Colonic mucosa (tissue), 4 donors: Measurements from ENCODE around the gene CCDC69. TPM values are rescaled to one million over a fixed set of nuclear protein-coding genes. Genes with fewer than 3 reads are reported as not detected.
"Not testable (repeated sequence)": the region's sequence is repeated elsewhere in the genome, so short reads cannot be mapped to it uniquely, and the experiment has no call there.

Experiments
- DNase-seq: peaks from one replicate; pipeline ENCODE4 v3.0.0-alpha.2; 2020
- H3K27ac ChIP-seq: fragments of 200-600 bp; one replicate; pipeline ENCODE4 v1.8.0; 2021
- H3K27me3 ChIP-seq: fragments of 200-600 bp; one replicate; pipeline ENCODE4 v1.8.0; 2021
- H3K36me3 ChIP-seq: fragments of 200-600 bp; one replicate; pipeline ENCODE4 v1.8.0; 2021
- H3K4me1 ChIP-seq: fragments of 200-600 bp; one replicate; pipeline ENCODE4 v1.8.0; 2021; ENCODE audit warnings: mild to moderate bottlenecking
- H3K4me3 ChIP-seq: fragments of 200-600 bp; one replicate; pipeline ENCODE4 v1.8.0; 2021
- H3K9ac ChIP-seq, 2 donors: one replicate each; pipeline ENCODE4 v1.7.0; 2013; ENCODE audit warnings: control low read depth in 2 of 2, low read depth in 2 of 2, low read length in 2 of 2
- H3K9me3 ChIP-seq: fragments of 200-600 bp; one replicate; pipeline ENCODE4 v1.8.0; 2021
- intact Hi-C: fragments of 100-400 bp; cut with DNase I; formaldehyde crosslinking; loops from one replicate; pipeline ENCODE4 v1.14.1; 2022
- total RNA-seq, 2 donors: library from RNA; stranded (reverse); fragmentation: NEBNext Ultra II Directional in 1 of 2; extraction: Animal tissue kit (Norgen Biotek cat#: 25700) in 1 of 2; gene quantifications; one replicate each; pipeline ENCODE4 v1.2.1, GENCODE V29; 2021
- TF ChIP-seq, protein P1 (sequence below): fragments of 200-600 bp; IDR thresholded peaks from one replicate; pipeline ENCODE4 v1.8.0; 2022; ENCODE audit warnings: antibody characterized with exemption, mild to moderate bottlenecking
- donor health status: healthy.
- donor health status: DM: no; HTN: no; CAD: no.
- donor health status: DM: no; HTN: no; CAD: no.

CCDC69 gene
- total RNA-seq, 2 donors from 2014 or later: 4.2 to 23.8 TPM

DNA sequence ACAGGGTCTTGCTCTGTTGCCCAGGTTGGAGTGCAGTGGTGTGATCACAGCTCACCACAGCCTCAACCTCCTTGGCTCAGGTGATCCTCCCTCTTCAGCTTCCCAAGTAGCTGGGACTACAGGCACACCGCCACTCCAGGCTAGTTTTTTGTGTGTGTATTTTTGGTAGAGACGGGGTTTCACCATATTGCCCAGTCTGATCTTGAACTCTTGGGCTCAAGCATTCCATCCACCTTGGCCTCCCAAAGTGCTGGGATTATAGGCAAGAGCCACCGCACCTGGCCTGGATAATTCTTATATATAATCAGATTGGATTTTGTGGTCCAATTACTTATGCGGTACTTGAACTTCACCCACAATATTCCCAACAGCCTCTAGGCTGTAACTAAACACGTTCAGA is 19.8 kb downstream of the CCDC69 start:
- Histone ChIP-seq H3K4me1 (no peaks in the 10 kb centered on the region), H3K27ac (no peak overlapping the region), H3K36me3 (no peaks in the 10 kb centered on the region), H3K27me3 (no peaks in the 10 kb centered on the region), H3K4me3 (no peak overlapping the region), H3K9me3 (no peaks in the 10 kb centered on the region), H3K9ac (no peak overlapping the region)
- DNase-seq: no peak
- intact Hi-C loops: no loop called here
- TF ChIP-seq, protein P1, sequence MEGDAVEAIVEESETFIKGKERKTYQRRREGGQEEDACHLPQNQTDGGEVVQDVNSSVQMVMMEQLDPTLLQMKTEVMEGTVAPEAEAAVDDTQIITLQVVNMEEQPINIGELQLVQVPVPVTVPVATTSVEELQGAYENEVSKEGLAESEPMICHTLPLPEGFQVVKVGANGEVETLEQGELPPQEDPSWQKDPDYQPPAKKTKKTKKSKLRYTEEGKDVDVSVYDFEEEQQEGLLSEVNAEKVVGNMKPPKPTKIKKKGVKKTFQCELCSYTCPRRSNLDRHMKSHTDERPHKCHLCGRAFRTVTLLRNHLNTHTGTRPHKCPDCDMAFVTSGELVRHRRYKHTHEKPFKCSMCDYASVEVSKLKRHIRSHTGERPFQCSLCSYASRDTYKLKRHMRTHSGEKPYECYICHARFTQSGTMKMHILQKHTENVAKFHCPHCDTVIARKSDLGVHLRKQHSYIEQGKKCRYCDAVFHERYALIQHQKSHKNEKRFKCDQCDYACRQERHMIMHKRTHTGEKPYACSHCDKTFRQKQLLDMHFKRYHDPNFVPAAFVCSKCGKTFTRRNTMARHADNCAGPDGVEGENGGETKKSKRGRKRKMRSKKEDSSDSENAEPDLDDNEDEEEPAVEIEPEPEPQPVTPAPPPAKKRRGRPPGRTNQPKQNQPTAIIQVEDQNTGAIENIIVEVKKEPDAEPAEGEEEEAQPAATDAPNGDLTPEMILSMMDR: no peak

DNA sequence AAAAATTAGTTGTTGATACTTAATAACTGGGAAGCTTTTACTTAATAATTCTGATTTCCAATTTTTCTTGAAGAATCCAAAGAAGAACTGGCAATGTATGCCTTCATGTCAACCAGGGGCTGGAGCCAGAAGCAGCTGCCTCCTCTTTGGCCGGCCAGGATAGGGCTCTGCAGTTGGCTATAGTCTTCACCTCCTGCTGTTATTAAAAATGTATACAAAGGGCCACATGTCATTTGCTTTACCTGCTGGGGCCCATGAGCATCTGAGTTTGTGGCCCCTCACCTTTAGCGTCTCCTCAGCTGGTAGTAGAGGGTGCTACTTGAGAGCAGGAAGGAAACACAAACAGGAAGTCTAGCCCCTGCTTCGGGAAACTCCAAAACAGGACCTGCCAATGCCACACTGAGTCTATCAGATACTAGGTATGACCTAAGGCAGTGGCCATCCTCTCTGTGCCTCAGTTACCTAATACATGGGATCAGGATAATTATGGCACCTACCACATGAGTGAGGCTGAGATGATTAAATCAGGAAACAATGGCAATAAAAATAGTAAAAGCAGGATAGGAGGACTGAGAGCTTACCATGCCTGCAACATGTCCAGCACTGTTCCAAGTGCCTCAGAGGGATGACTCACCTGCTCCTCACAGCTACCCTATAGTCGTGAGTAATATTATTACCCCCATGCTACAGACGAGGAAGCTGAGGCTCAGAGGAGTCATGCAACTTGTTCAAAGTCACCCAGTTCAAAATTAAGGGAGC is 21.3 kb downstream of the CCDC69 start:
- Histone ChIP-seq H3K4me3 (no peak overlapping the region), H3K9me3 (no peaks in the 10 kb centered on the region), H3K9ac (no peak overlapping the region), H3K4me1 (no peaks in the 10 kb centered on the region), H3K27ac (no peak overlapping the region), H3K36me3 (no peaks in the 10 kb centered on the region), H3K27me3 (no peaks in the 10 kb centered on the region)
- DNase-seq: peak; percentile 15
- TF ChIP-seq, protein P1: no peak
- intact Hi-C loops: no loop called here

GRCh38 chr5:151200913-151201595 is 22.8 kb downstream of the CCDC69 start:
- Histone ChIP-seq H3K36me3 (no peaks in the 10 kb centered on the region), H3K27me3 (no peaks in the 10 kb centered on the region), H3K9ac (no peak overlapping the region), H3K4me3 (no peak overlapping the region), H3K27ac (no peak overlapping the region), H3K4me1 (no peaks in the 10 kb centered on the region), H3K9me3 (no peaks in the 10 kb centered on the region)
- TF ChIP-seq, protein P1: no peak
- DNase-seq: no peak
- intact Hi-C loops: no loop called here

DNA sequence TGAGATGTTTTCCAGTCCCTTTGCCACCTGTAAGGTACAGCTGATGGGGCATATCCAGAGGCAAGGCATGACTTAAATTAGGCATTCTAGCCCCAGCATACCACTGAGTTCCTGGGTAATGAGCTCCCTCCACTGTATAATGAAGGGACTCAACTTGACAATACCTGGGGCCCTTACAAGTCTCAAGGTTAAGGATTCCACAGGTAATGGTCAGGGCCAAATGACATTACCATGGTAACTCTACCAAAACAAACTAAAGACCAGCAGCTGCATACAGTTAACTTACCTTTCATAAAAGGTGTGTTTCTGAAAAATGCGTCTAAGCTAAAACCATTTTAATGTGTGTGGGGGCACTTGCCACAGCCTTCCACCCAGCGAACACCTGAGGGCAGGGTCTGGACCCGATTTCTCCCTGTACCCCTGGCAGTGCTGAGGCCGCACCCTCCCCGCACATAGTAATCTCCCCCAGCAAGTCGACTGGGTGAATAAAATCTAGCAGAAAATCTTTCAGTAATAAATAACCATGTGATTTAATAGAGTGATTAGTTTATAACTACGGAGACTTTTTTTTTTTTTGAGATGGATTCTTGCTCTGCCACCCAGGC is 24.2 kb downstream of the CCDC69 start:
- no peaks in the 10 kb centered on the region for H3K27me3 ChIP-seq
- no peaks in the 10 kb centered on the region for H3K4me1 ChIP-seq
- H3K36me3 ChIP-seq: no peaks in the 10 kb centered on the region
- H3K9me3 ChIP-seq: no peaks in the 10 kb centered on the region
- TF ChIP-seq, protein P1: no peak
- no peak overlapping the region for H3K9ac ChIP-seq
- intact Hi-C loops: no loop called here
- H3K4me3 ChIP-seq: no peak overlapping the region
- no peak for DNase-seq
- H3K27ac ChIP-seq: no peak overlapping the region

DNA sequence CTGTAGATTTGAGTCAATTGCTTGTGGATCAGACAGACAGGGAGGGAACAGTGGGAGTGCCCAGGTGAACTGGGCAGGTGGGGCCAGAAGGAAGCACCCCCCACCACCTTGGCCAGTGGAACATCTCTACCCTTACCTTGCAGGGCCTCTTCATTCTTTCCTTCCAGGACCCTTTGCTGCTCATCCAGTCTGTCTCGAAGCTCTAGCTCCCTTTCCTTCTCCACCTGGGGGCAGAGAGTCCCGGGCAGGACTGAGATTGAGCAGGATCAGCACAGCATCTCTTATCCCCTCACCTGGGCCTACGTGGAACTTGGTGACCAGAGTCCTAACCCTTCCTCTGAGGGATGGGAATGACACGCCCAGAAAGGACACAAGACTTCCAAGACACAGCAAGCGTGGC is 25.0 kb downstream of the CCDC69 start:
- no peak for DNase-seq
- Histone ChIP-seq H3K4me1 (no peaks in the 10 kb centered on the region), H3K27ac (no peak overlapping the region), H3K4me3 (no peak overlapping the region), H3K27me3 (no peaks in the 10 kb centered on the region), H3K9me3 (no peaks in the 10 kb centered on the region), H3K36me3 (no peaks in the 10 kb centered on the region), H3K9ac (no peak overlapping the region)
- TF ChIP-seq, protein P1: no peak
- intact Hi-C loops: no loop called here

GRCh38 chr5:151197291-151197600 is 26.6 kb downstream of the CCDC69 start:
- H3K9ac ChIP-seq, H3K9me3 ChIP-seq, H3K4me1 ChIP-seq, DNase-seq, H3K36me3 ChIP-seq, H3K4me3 ChIP-seq, intact Hi-C loops, H3K27ac ChIP-seq, H3K27me3 ChIP-seq: not testable (repeated sequence)
